GM12878 (cell line): ENCODE results near the gene THY1. TPM values are rescaled to one million over a fixed set of nuclear protein-coding genes. Genes with fewer than 3 reads are reported as not detected.

Experiments
- ATAC-seq: fragments of 200-7000 bp; cut with Tn5 transposase; 3 replicates; pipeline ENCODE4 v1.9.1; 2020; ENCODE audit warnings: mild to moderate bottlenecking, moderate library complexity
- BruUV-seq: library from RNA; stranded (reverse); fragments of 400-500 nt; replicated peaks from 2 replicates; lab custom pipeline; 2021; lab: Mats Ljungman, UMichigan
- CTCF ChIA-PET: fragments of 300-600 bp; sonication (Branson Sonifier 250); formaldehyde crosslinking; extraction: SDS; loops from one replicate; lab custom pipeline; 2021; ENCODE audit warnings: inconsistent platforms; lab: Yijun Ruan, JAX
- POLR2A ChIA-PET: fragments of 350-600 bp; formaldehyde crosslinking; extraction: SDS; loops from one replicate; lab custom pipeline; 2021; ENCODE audit warnings: inconsistent platforms; lab: Charles Lee
- RAD21 ChIA-PET: fragments of 300-600 bp; sonication (Branson Sonifier 250); formaldehyde crosslinking; loops from one replicate; lab custom pipeline; 2023; ENCODE audit warnings: antibody characterized with exemption; ENCODE audit not compliant: unreplicated experiment; lab: Charles Lee
- SMC1A ChIA-PET: fragments of 300-600 bp; sonication (Branson Sonifier 250); formaldehyde crosslinking; loops from one replicate; lab custom pipeline; 2023; ENCODE audit not compliant: unreplicated experiment, uncharacterized antibody; lab: Charles Lee
- DNase-seq: peaks from one replicate; pipeline ENCODE4 v3.0.0-alpha.2; 2011; ENCODE audit warnings: low read depth, low spot score
- FAIRE-seq: peaks from 3 replicates; lab custom pipeline; 2011; peaks lifted over from hg19 to GRCh38; lab: Jason Lieb, UNC
- H2AFZ ChIP-seq: 2 replicates; pipeline ENCODE4 v1.6.0; 2011; ENCODE audit warnings: low read depth, low read length, control low read depth; ENCODE audit not compliant: control insufficient read depth
- H3K27ac ChIP-seq: 2 replicates; pipeline ENCODE4 v1.5.1; 2011; ENCODE audit warnings: control low read depth; ENCODE audit not compliant: control insufficient read depth, insufficient read depth
- H3K27me3 ChIP-seq, 2 experiments: replicated peaks in 1 of 2; 2 replicates each; pipeline versions ENCODE4 v1.6.0 to v1.6.1; 2011; ENCODE audit warnings: low read length in 1 of 2; ENCODE audit not compliant: control insufficient read depth in 2 of 2, insufficient read depth in 2 of 2
- H3K36me3 ChIP-seq, 2 experiments: 2 replicates each; pipeline ENCODE4 v1.5.1; 2011; ENCODE audit warnings: low read length in 1 of 2; ENCODE audit not compliant: control insufficient read depth in 2 of 2, insufficient read depth in 2 of 2
- H3K4me1 ChIP-seq: 2 replicates; pipeline ENCODE4 v1.6.1; 2011; ENCODE audit warnings: mild to moderate bottlenecking, low read length, moderate library complexity, mixed read lengths; ENCODE audit not compliant: control insufficient read depth, insufficient read depth
- H3K4me2 ChIP-seq: 2 replicates; pipeline ENCODE4 v1.6.0; 2011; ENCODE audit warnings: control low read depth; ENCODE audit not compliant: control insufficient read depth, insufficient read depth
- H3K4me3 ChIP-seq: fragments of 200-600 bp; sonication (generic); 2 replicates; pipeline ENCODE4 v1.5.1; 2016
- H3K79me2 ChIP-seq: 2 replicates; pipeline ENCODE4 v1.6.0; 2011; ENCODE audit warnings: low read length; ENCODE audit not compliant: control insufficient read depth, insufficient read depth
- H3K9ac ChIP-seq: 2 replicates; pipeline ENCODE4 v1.8.0; 2011; ENCODE audit warnings: low read length, control low read depth, mixed read lengths; ENCODE audit not compliant: control insufficient read depth, insufficient read depth
- H3K9me3 ChIP-seq: replicated peaks from 3 replicates; pipeline ENCODE4 v1.5.1; 2011; ENCODE audit warnings: mild to moderate bottlenecking, low read length; ENCODE audit not compliant: control insufficient read depth, insufficient read depth
- H4K20me1 ChIP-seq: 2 replicates; pipeline ENCODE4 v1.6.0; 2011; ENCODE audit not compliant: control insufficient read depth, insufficient read depth
- ATF3 ChIP-seq: IDR thresholded peaks from 2 replicates; pipeline ENCODE4 v1.6.1; 2011; ENCODE audit warnings: low read depth, mild to moderate bottlenecking, low read length, moderate library complexity, borderline replicate concordance; ENCODE audit errors: extremely low read depth
- BCL11A ChIP-seq: IDR thresholded peaks from 2 replicates; pipeline ENCODE4 v1.6.1; 2011; ENCODE audit warnings: low read depth, low read length
- CREB1 ChIP-seq: IDR thresholded peaks from 2 replicates; pipeline ENCODE4 v1.6.1; 2012; ENCODE audit warnings: low read depth, mild to moderate bottlenecking, inconsistent platforms
- E2F4 ChIP-seq: IDR thresholded peaks from 2 replicates; pipeline ENCODE4 v1.6.1; 2012; ENCODE audit warnings: low read depth, low read length, improper control_type of control experiment
- EGR1 ChIP-seq, 2 experiments: IDR thresholded peaks; 1 replicate in 1 of 2; 2 replicates in 1 of 2; pipeline ENCODE4 v1.6.1; 2011 to 2012; ENCODE audit warnings: low read depth in 2 of 2, low read length in 2 of 2, borderline replicate concordance in 1 of 2, mild to moderate bottlenecking in 1 of 2, moderate library complexity in 1 of 2
- HDAC6 ChIP-seq: fragments of 200-600 bp; sonication (generic); IDR thresholded peaks from one replicate; pipeline ENCODE4 v1.8.0; 2017; ENCODE audit warnings: antibody characterized with exemption; ENCODE audit not compliant: unreplicated experiment
- MLLT1 ChIP-seq: fragments of 450-650 bp; IDR thresholded peaks from 2 replicates; pipeline ENCODE4 v1.6.1; 2016; ENCODE audit warnings: mild to moderate bottlenecking
- MTA2 ChIP-seq: fragments of 450-650 bp; IDR thresholded peaks from 2 replicates; pipeline ENCODE4 v1.6.1; 2016; ENCODE audit warnings: low read depth, mild to moderate bottlenecking, moderate library complexity
- NFYA ChIP-seq: IDR thresholded peaks from 2 replicates; pipeline ENCODE4 v1.6.1; 2011; ENCODE audit warnings: low read depth, mild to moderate bottlenecking, low read length, improper control_type of control experiment, borderline replicate concordance
- POLR2A ChIP-seq: IDR thresholded peaks from 2 replicates; pipeline ENCODE4 v1.6.1; 2011; ENCODE audit warnings: low read depth, mild to moderate bottlenecking, low read length
- SUPT20H ChIP-seq: IDR thresholded peaks from 2 replicates; pipeline ENCODE4 v1.6.1; 2011; ENCODE audit warnings: low read depth, mild to moderate bottlenecking, low read length, moderate library complexity, borderline replicate concordance; ENCODE audit not compliant: control insufficient read depth
- YY1 ChIP-seq: IDR thresholded peaks from 2 replicates; pipeline ENCODE4 v1.6.1; 2011; ENCODE audit warnings: low read depth, mild to moderate bottlenecking, low read length
- WGBS: methylation state at CpG from one replicate; pipeline ENCODE4 v1.1.6; 2016; ENCODE audit warnings: low lambda C conversion rate; ENCODE audit not compliant: insufficient replicate concordance, insufficient coverage; ENCODE audit errors: missing lambda C conversion rate; 5-methylcytosine and 5-hydroxymethylcytosine counted together
- in situ Hi-C: fragments of 300-500 bp; cut with MboI; formaldehyde crosslinking; loops from 9 replicates; pipeline ENCODE4 v1.14.3; 2018; ENCODE audit warnings: mixed read lengths
- intact Hi-C: fragments of 100-400 bp; cut with micrococcal nuclease; formaldehyde crosslinking; loops from one replicate; pipeline ENCODE4 v1.14.2; 2022; ENCODE audit not compliant: unreplicated experiment
- polyA plus RNA-seq, 11 experiments: library from polyadenylated mRNA; depleted of rRNA in 4 of 11; unstranded in 6 of 11; stranded (reverse) in 5 of 11; fragments of >200 nt; fragmentation: Nextera tagmentation in 4 of 11; fragmentation: Illumina TruSeq in 1 of 11; extraction: Ambion mirVana in 4 of 11; extraction: Trizol in 1 of 11; gene quantifications; 1 replicate in 1 of 11; 2 replicates in 10 of 11; pipeline versions ENCODE4 v1.2.1 to v1.2.3, GENCODE V29; 2011 to 2016; ENCODE audit warnings: inconsistent platforms in 2 of 11, missing spikeins in 2 of 11, low read depth in 1 of 11
- total RNA-seq, 4 experiments: library from RNA; depleted of rRNA in 3 of 4; stranded (reverse); fragments of >200 nt in 3 of 4; fragmentation: Illumina TruSeq in 1 of 4; extraction: Trizol in 1 of 4; gene quantifications; 2 replicates each; pipeline versions ENCODE4 v1.2.1 to v1.2.3, GENCODE V29; 2013 to 2021
- TF ChIP-seq, protein P1 (sequence below): fragments of 450-650 bp; IDR thresholded peaks from 2 replicates; pipeline ENCODE4 v1.6.1; 2017; ENCODE audit warnings: antibody characterized with exemption, mild to moderate bottlenecking, moderate library complexity
- TF ChIP-seq, protein P2 (sequence below): fragments of 450-650 bp; IDR thresholded peaks from 2 replicates; pipeline ENCODE4 v1.6.1; 2017; ENCODE audit warnings: mild to moderate bottlenecking, moderate library complexity

THY1 gene
- total and polyA plus RNA-seq, 10 of the 15 experiments (the other 5 are each of a cell fraction or from before 2014, with no cell fraction given), result 0.86 to 20.1 (median 3.2) TPM

GRCh38 chr11:119420631-119421030 is 2.3 kb downstream of the THY1 start:
- ATAC-seq (no peak), DNase-seq (no peak), FAIRE-seq (no peak)
- H3K4me3 ChIP-seq, result no peak overlapping the region
- no TSS peak for BruUV-seq
- H3K79me2 ChIP-seq, result no peaks in the 10 kb centered on the region
- H3K36me3 ChIP-seq, result no peaks in the 10 kb centered on the region
- H3K9ac ChIP-seq, result no peak overlapping the region
- in situ Hi-C loops, result no loop called here
- POLR2A ChIA-PET, result interaction anchor here (1.3 kb wide), 1 partner anchor 12 kb away, joined by 4 read pairs; no protein-coding TSS in a partner anchor
- no peak overlapping the region; the same call in 1 of the 2 replicates for H3K4me2 ChIP-seq
- H3K4me1 ChIP-seq, result peaks cover 8% of the 10 kb centered on the region; the same call in 1 of the 2 replicates
- H3K27me3 ChIP-seq, result peaks cover 0 to 16% of the 10 kb centered on the region in 2 experiments; a peak in 3 of 4 replicates
- SMC1A ChIA-PET, result no interaction called here
- intact Hi-C loops, result no loop called here
- RAD21 ChIA-PET, result no interaction called here
- WGBS, result 57% methylated on average over 8 of the region's 8 CpGs
- H4K20me1 ChIP-seq, result no peaks in the 10 kb centered on the region
- no peaks in the 10 kb centered on the region for H3K9me3 ChIP-seq
- no peak overlapping the region for H3K27ac ChIP-seq
- CTCF ChIA-PET, result no interaction called here
- no peak overlapping the region for H2AFZ ChIP-seq
- TF ChIP-seq EGR1 (IDR thresholded peaks at IDR 0.05; ENCODE audit: borderline replicate concordance in 1 of 2, low read depth in 2 of 2, low read length in 2 of 2) (no peak), ATF3 (no peak), BCL11A (no peak), HDAC6 (no peak), MLLT1 (no peak), POLR2A (no peak), E2F4 (no peak), YY1 (no peak), SUPT20H (no peak), NFYA (no peak), MTA2 (no peak), CREB1 (no peak)
- TF ChIP-seq, protein P1, sequence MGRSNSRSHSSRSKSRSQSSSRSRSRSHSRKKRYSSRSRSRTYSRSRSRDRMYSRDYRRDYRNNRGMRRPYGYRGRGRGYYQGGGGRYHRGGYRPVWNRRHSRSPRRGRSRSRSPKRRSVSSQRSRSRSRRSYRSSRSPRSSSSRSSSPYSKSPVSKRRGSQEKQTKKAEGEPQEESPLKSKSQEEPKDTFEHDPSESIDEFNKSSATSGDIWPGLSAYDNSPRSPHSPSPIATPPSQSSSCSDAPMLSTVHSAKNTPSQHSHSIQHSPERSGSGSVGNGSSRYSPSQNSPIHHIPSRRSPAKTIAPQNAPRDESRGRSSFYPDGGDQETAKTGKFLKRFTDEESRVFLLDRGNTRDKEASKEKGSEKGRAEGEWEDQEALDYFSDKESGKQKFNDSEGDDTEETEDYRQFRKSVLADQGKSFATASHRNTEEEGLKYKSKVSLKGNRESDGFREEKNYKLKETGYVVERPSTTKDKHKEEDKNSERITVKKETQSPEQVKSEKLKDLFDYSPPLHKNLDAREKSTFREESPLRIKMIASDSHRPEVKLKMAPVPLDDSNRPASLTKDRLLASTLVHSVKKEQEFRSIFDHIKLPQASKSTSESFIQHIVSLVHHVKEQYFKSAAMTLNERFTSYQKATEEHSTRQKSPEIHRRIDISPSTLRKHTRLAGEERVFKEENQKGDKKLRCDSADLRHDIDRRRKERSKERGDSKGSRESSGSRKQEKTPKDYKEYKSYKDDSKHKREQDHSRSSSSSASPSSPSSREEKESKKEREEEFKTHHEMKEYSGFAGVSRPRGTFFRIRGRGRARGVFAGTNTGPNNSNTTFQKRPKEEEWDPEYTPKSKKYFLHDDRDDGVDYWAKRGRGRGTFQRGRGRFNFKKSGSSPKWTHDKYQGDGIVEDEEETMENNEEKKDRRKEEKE, result no peak
- TF ChIP-seq, protein P2, sequence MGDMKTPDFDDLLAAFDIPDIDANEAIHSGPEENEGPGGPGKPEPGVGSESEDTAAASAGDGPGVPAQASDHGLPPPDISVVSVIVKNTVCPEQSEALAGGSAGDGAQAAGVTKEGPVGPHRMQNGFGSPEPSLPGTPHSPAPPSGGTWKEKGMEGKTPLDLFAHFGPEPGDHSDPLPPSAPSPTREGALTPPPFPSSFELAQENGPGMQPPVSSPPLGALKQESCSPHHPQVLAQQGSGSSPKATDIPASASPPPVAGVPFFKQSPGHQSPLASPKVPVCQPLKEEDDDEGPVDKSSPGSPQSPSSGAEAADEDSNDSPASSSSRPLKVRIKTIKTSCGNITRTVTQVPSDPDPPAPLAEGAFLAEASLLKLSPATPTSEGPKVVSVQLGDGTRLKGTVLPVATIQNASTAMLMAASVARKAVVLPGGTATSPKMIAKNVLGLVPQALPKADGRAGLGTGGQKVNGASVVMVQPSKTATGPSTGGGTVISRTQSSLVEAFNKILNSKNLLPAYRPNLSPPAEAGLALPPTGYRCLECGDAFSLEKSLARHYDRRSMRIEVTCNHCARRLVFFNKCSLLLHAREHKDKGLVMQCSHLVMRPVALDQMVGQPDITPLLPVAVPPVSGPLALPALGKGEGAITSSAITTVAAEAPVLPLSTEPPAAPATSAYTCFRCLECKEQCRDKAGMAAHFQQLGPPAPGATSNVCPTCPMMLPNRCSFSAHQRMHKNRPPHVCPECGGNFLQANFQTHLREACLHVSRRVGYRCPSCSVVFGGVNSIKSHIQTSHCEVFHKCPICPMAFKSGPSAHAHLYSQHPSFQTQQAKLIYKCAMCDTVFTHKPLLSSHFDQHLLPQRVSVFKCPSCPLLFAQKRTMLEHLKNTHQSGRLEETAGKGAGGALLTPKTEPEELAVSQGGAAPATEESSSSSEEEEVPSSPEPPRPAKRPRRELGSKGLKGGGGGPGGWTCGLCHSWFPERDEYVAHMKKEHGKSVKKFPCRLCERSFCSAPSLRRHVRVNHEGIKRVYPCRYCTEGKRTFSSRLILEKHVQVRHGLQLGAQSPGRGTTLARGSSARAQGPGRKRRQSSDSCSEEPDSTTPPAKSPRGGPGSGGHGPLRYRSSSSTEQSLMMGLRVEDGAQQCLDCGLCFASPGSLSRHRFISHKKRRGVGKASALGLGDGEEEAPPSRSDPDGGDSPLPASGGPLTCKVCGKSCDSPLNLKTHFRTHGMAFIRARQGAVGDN, result no peak
